ENCODE data around the gene SKA3.
A peak's percentile ranks its signal among the peaks of the same experiment; 100 is the strongest.
"Not testable (repeated sequence)": the region's sequence is repeated elsewhere in the genome, so short reads cannot be mapped to it uniquely, and the experiment has no call there.

Gene SKA3

DNA sequence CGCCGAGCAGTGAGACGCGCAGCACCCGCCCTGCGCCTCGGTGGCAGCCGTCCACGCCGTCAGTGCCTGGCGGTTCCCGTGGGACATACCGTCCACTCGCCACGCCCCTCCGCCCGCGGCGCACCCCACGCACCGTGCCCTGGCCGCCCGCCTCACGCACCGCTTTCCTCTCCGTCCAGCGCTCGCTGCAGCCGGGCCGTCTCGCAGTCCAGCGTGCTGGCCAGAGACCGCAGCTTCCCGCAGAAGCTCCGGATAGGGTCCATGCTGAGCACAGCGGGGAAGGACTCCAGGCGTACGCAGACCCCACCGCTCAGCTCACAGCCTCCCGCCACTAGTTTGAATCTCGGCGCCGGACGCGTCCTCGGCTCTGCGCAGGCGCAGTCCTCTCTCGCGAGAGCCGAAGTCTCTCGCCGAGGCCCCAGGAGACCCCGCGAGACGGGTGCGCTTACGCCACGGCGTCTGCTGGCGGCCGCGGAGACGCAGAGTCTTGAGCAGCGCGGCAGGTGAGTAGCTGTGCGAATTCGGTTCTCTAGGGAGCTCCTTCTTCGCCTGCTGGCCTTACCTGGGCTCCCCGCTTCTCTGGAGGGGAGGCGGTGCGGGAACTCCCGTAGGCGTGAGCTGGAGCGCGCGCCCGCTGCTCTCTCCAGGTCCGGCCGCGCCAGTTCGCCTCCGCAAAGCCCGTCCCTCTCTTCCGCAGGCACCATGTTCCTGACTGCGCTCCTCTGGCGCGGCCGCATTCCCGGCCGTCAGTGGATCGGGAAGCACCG is at the start of gene SKA3, which contains the start of gene MRPL57:
SKA3 (minus strand) TSS at position 338 of the 767 bp plus-strand sequence; CDS start at position 263, 75 bp downstream.
MRPL57 (plus strand) TSS at position 444 of the 767 bp plus-strand sequence; CDS start at position 703, 259 bp downstream.
- peak; percentile 96 for DNase-seq (ENCODE audit: low spot score)

DNA sequence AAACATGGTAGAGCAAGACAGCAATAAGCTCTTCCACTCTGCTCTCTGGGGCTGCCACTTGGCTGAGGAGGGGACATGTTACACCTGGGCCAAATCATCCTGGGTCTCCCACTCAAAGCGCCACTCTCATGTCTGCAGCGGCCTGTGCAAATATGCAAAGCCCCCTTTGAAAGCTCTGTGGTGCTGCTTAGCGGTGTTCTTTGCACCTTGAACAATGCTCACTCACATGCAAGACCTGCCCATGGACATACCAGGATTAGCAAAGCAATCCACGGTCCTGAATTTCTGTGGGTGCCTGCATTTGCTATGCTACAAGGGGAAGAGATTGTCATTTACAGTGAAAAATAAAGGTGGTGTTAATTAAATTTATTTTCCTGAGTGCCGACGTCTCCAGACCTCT is 48.7 kb upstream of the SKA3 start:
- no peak for DNase-seq (ENCODE audit: low spot score)

DNA sequence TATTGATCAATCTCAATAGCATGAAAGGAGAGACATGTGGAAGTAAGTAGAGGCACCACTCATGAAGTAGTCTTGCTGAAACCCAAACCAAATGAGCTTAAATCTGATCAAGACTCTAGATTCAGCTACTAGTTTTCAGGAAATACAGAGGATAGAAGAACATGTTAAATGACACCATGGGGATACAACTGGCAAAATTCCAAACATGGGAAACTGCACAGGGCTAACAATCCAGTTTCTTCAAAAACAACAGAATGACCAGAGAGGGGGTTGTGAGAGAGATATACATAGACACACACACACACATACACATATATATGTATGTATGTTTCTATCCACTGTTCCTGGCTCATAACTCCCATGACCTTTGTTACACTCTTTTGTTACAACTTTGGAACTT is 44.9 kb upstream of the SKA3 start:
- no peak for DNase-seq (ENCODE audit: low spot score)

DNA sequence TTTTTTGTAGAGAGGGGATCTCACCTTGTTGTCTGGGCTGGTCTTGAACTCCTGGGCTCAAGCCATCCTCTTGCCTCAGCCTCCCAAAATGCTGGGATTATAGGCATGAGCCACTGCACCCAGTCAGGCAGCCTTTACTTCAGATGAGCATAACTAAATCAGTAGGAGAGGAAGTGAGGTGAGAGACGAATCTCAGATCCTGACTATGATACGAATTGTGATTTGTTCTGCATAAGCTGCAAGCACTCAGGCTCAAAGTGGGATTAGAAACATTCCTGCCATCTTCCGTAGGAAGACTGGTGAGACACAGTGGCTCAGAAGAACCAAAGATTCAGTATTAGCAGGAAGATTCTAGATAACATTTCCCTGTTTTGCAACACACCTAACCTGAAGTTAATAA is 43.4 kb upstream of the SKA3 start:
- DNase-seq (ENCODE audit: low spot score): not testable (repeated sequence)

DNA sequence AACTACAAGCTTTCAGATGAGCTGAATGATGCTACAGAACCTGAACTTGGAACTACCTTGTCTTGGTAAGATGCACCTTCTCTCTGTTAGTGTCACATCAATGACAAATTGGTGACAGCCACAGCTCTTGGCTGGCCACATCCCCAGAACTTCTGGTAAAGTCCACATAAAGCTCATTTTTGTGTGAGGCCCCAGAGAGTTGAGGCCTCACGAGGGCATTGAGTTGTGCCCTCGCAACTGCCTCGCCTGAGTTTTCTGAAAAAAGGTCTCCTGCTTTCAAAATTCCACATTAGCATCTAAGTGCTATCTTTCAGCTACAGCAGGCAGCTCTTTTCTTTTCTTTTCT is 42.7 kb upstream of the SKA3 start:
- no peak for DNase-seq (ENCODE audit: low spot score)

DNA sequence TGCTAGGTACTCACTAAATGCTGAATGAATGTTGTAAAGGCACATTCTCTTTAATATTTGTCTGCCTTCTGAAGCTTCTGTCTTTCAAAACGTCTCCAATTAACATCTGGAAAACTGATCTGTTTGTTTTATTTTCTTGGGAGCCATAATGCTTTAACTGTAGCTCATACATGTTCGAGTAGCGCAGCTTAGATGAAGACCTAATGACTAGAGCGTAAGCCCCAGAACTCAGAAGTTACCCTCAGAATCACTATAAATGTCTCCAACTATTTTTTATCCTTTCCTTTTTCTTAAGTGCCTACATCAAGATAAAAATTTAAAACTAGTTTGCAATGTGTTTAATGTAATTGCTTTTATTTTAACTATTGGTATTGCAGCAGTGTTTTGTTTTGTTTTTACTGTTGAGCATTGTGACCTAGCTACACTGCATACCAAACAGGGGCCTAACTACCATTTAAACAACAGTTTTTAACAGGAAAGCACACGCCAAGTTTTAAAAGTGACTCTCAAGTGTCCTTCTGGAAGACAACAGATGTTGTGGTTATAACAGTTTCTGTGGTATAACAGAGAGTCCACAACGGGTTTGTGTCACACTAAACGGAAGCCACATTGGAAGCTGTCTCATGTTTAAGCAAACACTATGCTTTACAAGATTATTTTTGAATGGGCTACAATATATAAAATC is 42.1 kb upstream of the SKA3 start:
- DNase-seq (ENCODE audit: low spot score): no peak

DNA sequence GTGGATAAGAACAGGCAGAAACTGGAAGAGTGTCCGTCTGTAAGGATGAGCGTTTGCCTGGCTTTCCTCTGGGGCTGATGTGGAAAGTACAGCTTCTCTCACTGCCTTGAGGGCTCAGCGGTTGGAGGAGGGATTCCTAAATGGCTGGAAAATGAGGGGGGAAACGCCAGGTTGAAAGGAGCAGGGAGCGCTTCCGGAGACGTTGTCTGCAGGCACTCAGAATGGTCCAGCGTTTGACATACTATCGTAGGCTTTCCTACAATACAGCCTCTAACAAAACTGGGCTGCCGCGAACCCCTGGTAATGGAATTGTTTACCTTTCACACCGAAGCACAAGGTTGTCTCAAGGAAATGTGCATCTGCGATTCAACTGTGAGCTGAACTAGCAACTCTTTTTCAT is 40.0 kb upstream of the SKA3 start:
- DNase-seq (ENCODE audit: low spot score): no peak

DNA sequence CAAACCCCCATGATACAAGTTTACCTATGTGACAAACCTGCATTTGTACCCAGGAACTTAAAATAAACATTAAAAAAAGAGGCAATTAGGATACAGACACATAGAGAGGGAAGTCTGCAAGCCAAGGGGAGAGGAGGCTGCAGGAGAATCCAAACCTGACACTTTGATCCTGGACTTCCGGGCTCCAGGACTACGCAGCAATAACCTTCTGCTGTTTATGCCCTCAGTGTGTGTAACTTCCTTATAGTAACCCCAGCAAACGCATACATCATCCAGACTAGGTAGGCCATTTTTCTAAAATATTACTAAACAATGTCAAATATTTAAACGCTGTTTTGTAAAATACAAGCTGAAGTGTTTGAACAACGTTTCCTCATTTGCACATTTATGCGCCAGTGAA is 39.1 kb upstream of the SKA3 start:
- DNase-seq (ENCODE audit: low spot score): not testable (repeated sequence)

DNA sequence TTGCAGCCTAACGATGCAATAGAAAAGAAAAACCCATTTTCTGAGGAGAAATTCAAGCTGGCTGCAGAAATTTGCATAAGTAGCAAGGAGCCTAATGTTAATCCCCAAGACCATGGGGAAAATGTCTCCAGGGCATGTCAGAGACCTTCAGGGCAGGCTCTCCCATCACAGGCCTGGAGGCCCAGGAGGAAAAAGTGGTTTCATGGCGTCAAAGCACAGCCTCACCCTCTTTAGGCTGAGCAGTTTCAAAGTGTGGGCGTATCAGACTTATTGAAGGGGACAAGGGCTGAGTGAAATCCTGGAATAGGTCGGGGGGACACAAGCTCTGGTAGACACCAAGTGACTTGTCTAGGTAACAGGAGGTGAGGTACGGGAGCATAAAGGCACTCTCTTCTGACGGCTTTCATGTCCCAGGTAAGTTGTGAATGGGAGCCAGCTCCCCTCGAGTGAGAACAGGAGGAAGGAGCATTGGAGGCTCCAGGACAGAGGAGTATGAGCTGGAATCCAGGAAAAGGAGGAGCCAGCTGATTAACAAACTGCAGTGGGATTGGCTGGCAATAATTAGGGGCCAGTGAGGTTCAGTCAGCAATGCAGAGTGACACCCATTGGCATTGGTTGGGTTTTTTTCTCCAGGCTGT is 35.9 kb upstream of the SKA3 start:
- DNase-seq (ENCODE audit: low spot score): no peak

DNA sequence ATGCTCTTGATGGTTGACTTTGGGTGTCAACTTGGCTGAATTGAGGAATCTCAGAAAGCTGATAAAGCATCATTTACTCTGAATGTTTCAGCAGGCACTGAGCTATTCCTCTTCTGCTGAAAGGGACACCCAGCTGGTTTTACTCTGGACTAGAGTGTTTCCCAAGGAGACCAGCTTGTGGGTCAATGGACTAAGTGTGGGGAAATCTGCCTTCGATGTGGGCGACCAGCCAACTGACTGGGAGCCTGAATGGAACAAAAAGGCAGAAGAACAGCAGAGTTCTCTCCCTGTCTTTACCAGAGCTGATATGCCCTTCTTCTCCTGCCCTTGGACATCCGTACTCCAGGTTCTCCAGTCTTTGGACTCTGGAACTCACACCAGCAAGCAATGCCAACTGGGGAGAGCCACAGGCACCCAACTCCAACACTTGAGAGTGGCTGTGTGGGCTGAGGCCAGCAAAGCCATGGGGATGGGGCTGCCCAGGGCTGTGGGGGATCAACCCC is 32.4 kb upstream of the SKA3 start:
- DNase-seq (ENCODE audit: low spot score): no peak

DNA sequence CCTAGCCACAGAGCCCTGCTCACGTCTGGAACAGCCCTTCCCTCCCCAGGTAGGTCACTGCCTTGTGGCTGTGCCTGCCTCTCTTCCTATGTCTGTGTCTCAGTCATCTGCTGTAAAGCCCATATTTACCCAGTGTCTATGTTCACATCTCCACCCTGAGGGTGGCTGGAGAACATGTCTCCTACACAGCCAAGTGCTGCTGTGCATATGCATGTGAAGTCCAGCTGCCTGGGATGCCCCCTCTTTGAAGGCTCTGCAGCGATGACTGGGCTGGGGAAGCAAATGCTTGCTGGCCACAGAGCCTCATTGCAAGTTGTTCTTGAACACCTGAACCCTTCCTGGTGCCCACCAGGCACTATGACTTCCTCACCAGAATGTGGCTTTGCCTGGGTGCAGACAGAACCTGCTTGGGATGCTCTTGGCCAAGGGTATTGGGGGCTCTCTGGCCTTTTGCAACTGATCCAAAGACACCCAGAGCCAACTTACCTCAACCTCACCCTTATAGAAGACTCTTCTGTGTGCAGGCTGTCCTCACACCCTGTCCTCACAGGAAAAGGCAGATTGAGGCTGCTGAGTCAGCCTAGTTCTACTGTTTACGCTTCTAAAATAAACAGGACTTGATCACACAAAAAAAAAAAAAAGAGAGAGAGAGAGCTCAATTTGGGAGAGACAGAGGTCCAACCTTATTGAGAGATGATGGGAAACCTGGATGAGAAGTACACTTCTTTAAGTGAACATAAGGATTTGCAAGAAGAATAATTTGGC is 26.6 kb upstream of the SKA3 start:
- no peak for DNase-seq (ENCODE audit: low spot score)

DNA sequence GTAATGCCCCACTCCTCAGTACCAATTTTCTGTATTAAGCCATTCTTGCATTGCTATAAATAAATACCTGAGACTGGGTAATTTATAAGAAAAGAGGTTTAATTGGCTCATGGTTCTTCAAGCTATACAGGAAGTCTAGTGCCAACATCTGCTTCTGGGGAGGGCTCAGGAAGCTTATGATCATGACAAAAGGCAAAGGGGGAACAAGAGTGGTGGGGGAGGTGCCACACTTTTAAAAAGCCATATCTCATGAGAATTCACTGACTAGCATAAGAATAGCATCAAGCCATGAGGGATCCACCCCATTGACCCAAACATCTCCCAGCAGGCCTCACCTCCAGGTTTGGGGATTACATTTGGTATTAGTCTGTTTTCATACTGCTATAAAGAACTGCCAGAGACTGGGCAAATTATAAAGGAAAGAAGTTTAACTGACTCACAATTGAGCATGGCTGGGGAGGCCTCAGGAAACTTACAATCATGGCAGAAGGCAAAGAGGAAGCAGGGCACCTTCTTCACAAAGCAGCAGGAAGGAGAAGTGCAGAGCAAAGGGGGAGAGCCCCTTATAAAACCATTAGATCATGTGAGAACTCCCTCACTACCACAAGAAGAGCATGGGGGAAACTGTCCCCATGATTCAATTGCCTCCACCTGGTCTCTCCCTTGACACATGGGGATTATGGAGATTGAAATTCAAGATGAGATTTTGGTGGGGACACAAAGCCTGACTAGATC is 25.3 kb upstream of the SKA3 start:
- DNase-seq (ENCODE audit: low spot score): not testable (repeated sequence)

DNA sequence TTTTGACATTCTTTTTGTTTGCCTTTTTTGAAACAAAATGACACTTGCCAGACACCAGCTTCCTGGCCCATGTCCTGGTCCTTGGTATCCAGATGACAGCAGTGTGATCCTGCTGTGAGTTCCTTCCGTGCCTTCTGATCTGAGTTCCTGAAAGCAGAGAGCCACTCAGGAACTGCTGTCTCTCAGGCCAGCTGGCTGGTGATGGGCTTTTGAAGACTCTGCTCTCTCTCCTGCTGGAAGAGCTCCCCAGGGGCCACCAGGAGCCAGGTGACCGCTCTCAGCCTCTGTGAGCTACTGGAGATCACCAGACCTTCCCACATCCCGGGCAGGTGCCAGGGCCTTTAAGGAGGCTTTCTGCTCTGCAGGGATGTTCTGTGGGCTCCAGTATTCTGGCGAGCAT is 22.0 kb upstream of the SKA3 start:
- DNase-seq (ENCODE audit: low spot score): not testable (repeated sequence)

DNA sequence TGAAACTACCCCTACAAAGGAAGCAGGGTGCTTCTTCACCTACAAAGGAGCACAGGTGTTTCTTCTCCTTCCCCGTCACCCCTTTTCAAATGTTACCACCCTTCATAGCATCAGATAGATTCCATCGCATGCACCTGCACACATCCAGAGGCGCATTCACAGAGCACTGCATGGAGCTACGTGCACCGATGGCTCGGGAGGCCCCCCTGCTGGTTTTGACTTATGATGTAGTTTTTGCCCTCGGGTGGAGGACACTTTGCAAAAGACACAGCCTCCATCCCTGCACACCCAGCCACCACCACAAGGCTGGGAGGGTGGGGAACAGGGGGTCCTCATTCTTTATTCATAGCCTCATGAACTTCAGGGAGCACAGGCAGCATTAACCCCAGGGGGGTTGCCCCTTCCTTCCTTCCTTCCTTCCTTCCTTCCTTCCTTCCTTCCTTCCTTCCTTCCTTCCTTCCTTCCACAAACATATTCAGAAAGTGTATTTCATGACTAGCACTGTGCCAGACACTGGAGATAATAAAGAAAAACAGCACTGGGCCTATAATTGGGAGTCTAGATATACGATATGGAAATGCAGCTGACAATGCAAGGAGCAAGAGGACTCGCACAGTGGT is 21.4 kb upstream of the SKA3 start:
- not testable (repeated sequence) for DNase-seq (ENCODE audit: low spot score)

DNA sequence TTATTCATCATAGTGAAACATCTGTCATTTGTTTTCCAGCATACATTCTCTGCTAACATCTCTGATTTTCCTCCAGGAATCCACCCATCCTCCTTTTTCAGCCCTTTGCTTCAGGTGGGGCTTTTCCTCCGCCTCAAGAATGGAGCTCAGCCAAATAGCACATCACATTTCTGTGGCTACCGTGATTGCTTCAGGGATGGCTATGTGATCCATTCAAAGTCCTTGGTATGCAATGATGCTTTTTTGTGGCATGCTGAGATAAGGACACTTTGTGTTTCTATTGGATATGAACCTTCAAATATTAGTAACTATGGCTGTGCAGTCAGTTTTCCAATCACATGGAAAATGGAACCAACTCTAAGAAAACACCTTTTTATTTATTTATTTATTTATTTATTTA is 18.4 kb upstream of the SKA3 start:
- DNase-seq (ENCODE audit: low spot score): not testable (repeated sequence)

DNA sequence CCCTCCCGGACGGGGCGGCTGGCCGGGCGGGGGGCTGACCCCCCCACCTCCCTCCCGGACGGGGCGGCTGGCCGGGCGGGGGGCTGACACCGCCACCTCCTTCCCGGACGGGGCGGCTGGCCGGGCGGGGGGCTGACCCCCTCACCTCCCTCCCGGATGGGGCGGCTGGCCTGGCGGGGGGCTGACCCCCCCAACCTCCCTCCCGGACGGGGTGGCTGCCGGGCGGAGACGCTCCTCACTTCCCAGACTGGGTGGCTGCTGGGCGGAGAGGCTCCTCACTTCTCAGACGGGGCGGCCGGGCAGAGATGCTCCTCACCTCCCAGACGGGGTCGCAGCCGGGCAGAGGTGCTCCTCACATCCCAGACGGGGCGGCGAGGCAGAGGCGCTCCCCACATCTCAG is 10.1 kb upstream of the SKA3 start:
- DNase-seq (ENCODE audit: low spot score): not testable (repeated sequence)

DNA sequence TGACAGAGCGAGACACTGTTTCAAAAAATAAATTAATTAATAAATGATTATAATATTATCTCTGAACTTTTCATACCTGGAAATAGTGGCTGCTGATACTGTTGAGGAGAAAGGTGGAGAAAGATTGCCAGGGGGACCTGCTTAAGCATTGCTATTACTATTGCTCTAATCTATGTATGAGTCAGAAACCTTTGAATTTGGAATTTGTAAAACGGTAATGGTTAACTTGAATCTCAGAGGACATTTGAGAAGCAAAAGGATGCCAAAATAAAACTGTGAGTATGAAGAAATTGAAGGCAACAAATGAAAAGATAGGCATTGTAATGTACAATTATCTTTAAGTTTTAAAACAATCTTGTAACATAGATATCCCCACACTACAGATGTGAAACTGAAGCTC is 5.3 kb upstream of the SKA3 start:
- no peak for DNase-seq (ENCODE audit: low spot score)

DNA sequence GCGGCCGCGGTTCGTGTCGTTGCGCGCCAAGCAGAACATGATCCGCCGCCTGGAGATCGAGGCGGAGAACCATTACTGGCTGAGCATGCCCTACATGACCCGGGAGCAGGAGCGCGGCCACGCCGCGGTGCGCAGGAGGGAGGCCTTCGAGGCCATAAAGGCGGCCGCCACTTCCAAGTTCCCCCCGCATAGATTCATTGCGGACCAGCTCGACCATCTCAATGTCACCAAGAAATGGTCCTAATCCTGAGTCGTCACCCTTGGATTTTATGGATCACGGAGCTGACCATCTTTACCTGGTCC is 581 bp upstream of the SKA3 start:
- DNase-seq (ENCODE audit: low spot score): no peak

DNA sequence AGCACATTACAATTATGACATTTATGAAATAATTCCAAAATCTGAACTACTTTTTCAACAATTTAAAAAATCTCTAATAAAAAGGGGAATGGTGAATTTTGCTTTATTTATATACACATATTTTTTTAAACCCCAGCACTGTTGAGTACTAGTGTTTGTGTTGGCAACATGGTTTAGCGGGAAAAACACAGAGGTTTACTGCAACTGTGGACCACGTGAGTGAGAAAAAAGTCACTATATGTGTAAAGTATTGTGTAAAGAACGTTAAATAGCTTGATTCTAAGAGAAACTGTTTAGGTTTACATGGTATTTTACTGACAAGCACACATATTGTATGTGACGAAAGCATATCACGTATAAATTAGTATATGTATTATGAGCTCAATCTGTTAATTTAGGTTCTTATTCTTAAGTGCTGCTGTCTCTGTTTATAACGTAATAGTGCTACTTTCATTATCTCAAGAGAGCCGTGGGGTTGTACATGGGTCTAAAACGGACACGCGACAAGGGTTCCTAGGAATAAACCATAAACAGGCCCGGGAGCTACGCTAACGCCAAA is 617 bp downstream of the SKA3 start:
- no peak for DNase-seq (ENCODE audit: low spot score)

DNA sequence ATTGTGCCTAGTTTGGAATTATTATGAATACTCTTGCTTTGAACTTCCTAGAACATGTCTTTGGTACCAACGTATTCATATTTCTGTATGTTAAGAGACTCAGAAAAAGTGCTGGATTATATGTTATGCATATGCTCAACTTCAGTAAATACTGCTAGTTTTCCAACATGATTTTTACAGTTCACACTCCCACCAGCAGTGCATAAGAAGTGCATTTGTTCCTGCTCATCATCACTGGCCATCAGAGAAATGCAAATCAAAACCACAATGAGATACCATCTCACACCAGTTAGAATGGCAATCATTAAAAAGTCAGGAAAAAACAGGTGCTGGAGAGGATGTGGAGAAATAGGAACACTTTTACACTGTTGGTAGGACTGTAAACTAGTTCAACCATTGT is 2.6 kb downstream of the SKA3 start:
- DNase-seq (ENCODE audit: low spot score): not testable (repeated sequence)

DNA sequence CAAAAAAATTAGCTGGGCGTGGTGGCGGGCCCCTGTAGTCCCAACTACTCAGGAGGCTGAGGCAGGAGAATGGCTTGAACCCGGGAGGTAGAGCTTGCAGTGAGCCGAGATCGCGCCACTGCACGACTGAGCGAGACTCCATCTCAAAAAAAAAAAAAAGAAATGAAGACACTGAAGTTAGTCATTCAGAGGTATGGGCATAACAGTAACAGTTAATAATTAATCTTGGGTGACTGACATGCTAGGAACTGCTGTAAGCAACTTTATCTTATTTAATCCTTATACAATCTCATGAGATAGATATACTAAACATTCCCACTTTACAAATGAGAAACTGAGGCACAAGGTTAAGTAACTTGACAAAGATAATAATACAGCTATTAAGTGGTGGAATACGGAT is 4.9 kb downstream of the SKA3 start:
- DNase-seq (ENCODE audit: low spot score): no peak
